K562 (cell line): ENCODE data around the gene SDF4. TPM values are rescaled to one million over a fixed set of nuclear protein-coding genes. Genes with fewer than 3 reads are reported as not detected.

ENCODE experiments used
- ARID4B ChIP-seq: sonication (generic); formaldehyde crosslinking; IDR thresholded peaks from 2 replicates; pipeline ENCODE4 v1.8.0; 2022; ENCODE audit warnings: mild to moderate bottlenecking, missing genetic modification reagents
- CHAMP1 ChIP-seq: fragments of 450-650 bp; IDR thresholded peaks from 2 replicates; pipeline ENCODE4 v1.6.1; 2016; ENCODE audit warnings: mild to moderate bottlenecking
- CTCFL ChIP-seq: IDR thresholded peaks from 2 replicates; pipeline ENCODE4 v1.6.1; 2011; ENCODE audit warnings: borderline replicate concordance, low read depth, mild to moderate bottlenecking, moderate library complexity, low read length; ENCODE audit not compliant: insufficient read depth, poor library complexity, severe bottlenecking
- E2F6 ChIP-seq, 2 experiments: IDR thresholded peaks; 2 replicates each; pipeline ENCODE4 v1.6.1; 2011; ENCODE audit warnings: borderline replicate concordance in 1 of 2, control low read depth in 1 of 2, low read depth in 1 of 2, low read length in 1 of 2, mild to moderate bottlenecking in 1 of 2, mixed read lengths in 1 of 2, moderate library complexity in 1 of 2; ENCODE audit not compliant: insufficient read depth in 1 of 2, insufficient read length in 1 of 2, poor library complexity in 1 of 2, severe bottlenecking in 1 of 2; ENCODE audit errors: extremely low read depth in 1 of 2
- ERF ChIP-seq: fragments of 450-650 bp; formaldehyde crosslinking; IDR thresholded peaks from 2 replicates; pipeline ENCODE4 v1.4.0; 2020; ENCODE audit warnings: mild to moderate bottlenecking, mixed read lengths
- HMG20B ChIP-seq: fragments of 250-450 bp; sonication (Bioruptor Pico); IDR thresholded peaks from 2 replicates; pipeline ENCODE4 v1.5.0; 2021; ENCODE audit warnings: mild to moderate bottlenecking
- KDM5B ChIP-seq: fragments of 200-600 bp; sonication (generic); IDR thresholded peaks from 2 replicates; pipeline ENCODE4 v1.6.1; 2012; ENCODE audit warnings: low read depth, mild to moderate bottlenecking, moderate library complexity, low read length, control low read depth, inconsistent platforms; ENCODE audit not compliant: insufficient replicate concordance
- MCM5 ChIP-seq: fragments of 450-650 bp; IDR thresholded peaks from 2 replicates; pipeline ENCODE4 v1.6.1; 2016; ENCODE audit warnings: low read depth
- NUFIP1 ChIP-seq: fragments of 450-650 bp; IDR thresholded peaks from 2 replicates; pipeline ENCODE4 v1.6.1; 2018; ENCODE audit not compliant: partially characterized antibody
- POLR2AphosphoS5 ChIP-seq: IDR thresholded peaks from 2 replicates; pipeline ENCODE4 v1.6.1; 2011; ENCODE audit warnings: mild to moderate bottlenecking, low read depth, low read length, moderate library complexity; ENCODE audit not compliant: control insufficient read depth, insufficient read depth
- WHSC1 ChIP-seq: IDR thresholded peaks from one replicate; pipeline ENCODE4 v1.6.1; 2012; ENCODE audit warnings: low read length, control low read depth, inconsistent platforms
- ZFX ChIP-seq: sonication (generic); formaldehyde crosslinking; IDR thresholded peaks from 2 replicates; pipeline ENCODE4 v1.8.0; 2022; ENCODE audit warnings: mild to moderate bottlenecking, missing genetic modification reagents, moderate library complexity
- ZNF239 ChIP-seq: fragments of 250-450 bp; sonication (Bioruptor Pico); IDR thresholded peaks from 2 replicates; pipeline ENCODE4 v1.4.0; 2020; ENCODE audit warnings: mild to moderate bottlenecking
- ZNF655 ChIP-seq: fragments of 250-450 bp; sonication (Bioruptor Pico); IDR thresholded peaks from 2 replicates; pipeline ENCODE4 v1.5.0; 2021
- ZNF766 ChIP-seq: fragments of 200-800 bp; sonication (Bioruptor generic); conservative IDR thresholded peaks from 2 replicates; pipeline ENCODE4 v1.6.1; 2016; ENCODE audit warnings: missing genetic modification characterization, missing compliant biosample characterization
- polyA plus RNA-seq, 8 experiments: library from polyadenylated mRNA; depleted of rRNA in 4 of 8; stranded (reverse) in 5 of 8; unstranded in 3 of 8; fragments of >200 nt; fragmentation: Nextera tagmentation in 2 of 8; fragmentation: Illumina TruSeq in 1 of 8; extraction: Ambion mirVana in 2 of 8; extraction: Trizol in 1 of 8; gene quantifications; 2 replicates each; pipeline versions ENCODE4 v1.2.1 to v1.2.3, GENCODE V29; 2011 to 2014; ENCODE audit warnings: inconsistent platforms in 1 of 8, missing spikeins in 1 of 8
- total RNA-seq, 7 experiments: library from RNA; depleted of rRNA in 6 of 7; stranded (reverse); fragments of >200 nt in 6 of 7; fragmentation: Illumina TruSeq in 2 of 7; extraction: Trizol in 2 of 7; gene quantifications; 2 replicates each; pipeline versions ENCODE4 v1.2.1 to v1.2.3, GENCODE V29; 2011 to 2021; ENCODE audit warnings: low replicate concordance in 1 of 7

SDF4 gene
- total and polyA plus RNA-seq, 9 of the 15 experiments (the other 6 are each of a cell fraction or from before 2014, with no cell fraction given) = 0.35 to 160 (median 65.2) TPM

- TF ChIP-seq CTCFL (no peak), KDM5B (no peak), MCM5 (no peak), ZFX (no peak), POLR2AphosphoS5 (0 out of 2 replicates have a peak, but pooled peaks have one; percentile 8), HMG20B (no peak), NUFIP1 (no peak), ERF (CRISPR knock-in tag) (no peak), ZNF655 (CRISPR knock-in tag) (no peak), ARID4B (CRISPR knock-in tag) (no peak), CHAMP1 (no peak), ZNF239 (CRISPR knock-in tag) (no peak), WHSC1 (no peak), E2F6 (IDR thresholded peaks at IDR 0.05; ENCODE audit: borderline replicate concordance in 1 of 2, extremely low read depth in 1 of 2, insufficient read depth in 1 of 2, insufficient read length in 1 of 2, low read depth in 1 of 2, low read length in 1 of 2, poor library complexity in 1 of 2, severe bottlenecking in 1 of 2) (no peak), ZNF766 (CRISPR knock-in tag) (no peak)
Measured at GRCh38 chr1:1228187-1228586, 3.6 kb downstream of the SDF4 start (continued).
